Mesenchymal stem cell (in vitro differentiated cells and primary cell): ENCODE results near the gene NATD1.

Experiments
- DNase-seq: peaks from one replicate; pipeline ENCODE4 v3.0.0-alpha.2; 2013
- H2AFZ ChIP-seq: one replicate; pipeline ENCODE4 v1.6.1; 2013; ENCODE audit warnings: low read depth, mild to moderate bottlenecking, control low read depth, inconsistent platforms, low read length, moderate library complexity
- H2AK5ac ChIP-seq: 2 replicates; pipeline ENCODE4 v1.6.1; 2013; ENCODE audit warnings: low read length, moderate library complexity, mild to moderate bottlenecking, inconsistent platforms; ENCODE audit not compliant: severe bottlenecking
- H2BK120ac ChIP-seq: one replicate; pipeline ENCODE4 v1.6.1; 2013; ENCODE audit warnings: low read depth, mild to moderate bottlenecking, inconsistent platforms, low read length, moderate library complexity
- H2BK12ac ChIP-seq, 2 experiments: one replicate each; pipeline ENCODE4 v1.6.1; 2013; ENCODE audit warnings: inconsistent platforms in 2 of 2, low read length in 2 of 2, mild to moderate bottlenecking in 2 of 2, moderate library complexity in 2 of 2, control low read depth in 1 of 2
- H2BK15ac ChIP-seq: one replicate; pipeline ENCODE4 v1.6.1; 2013; ENCODE audit warnings: mild to moderate bottlenecking, low read depth, inconsistent platforms; ENCODE audit not compliant: poor library complexity, severe bottlenecking
- H2BK5ac ChIP-seq: 2 replicates; pipeline ENCODE4 v1.6.1; 2013; ENCODE audit warnings: low read depth, mild to moderate bottlenecking, low read length, control low read depth, inconsistent platforms; ENCODE audit not compliant: poor library complexity, severe bottlenecking
- H3K14ac ChIP-seq, 2 experiments: one replicate each; pipeline ENCODE4 v1.6.1; 2013; ENCODE audit warnings: inconsistent platforms in 2 of 2, low read length in 2 of 2, control low read depth in 1 of 2, mild to moderate bottlenecking in 1 of 2, moderate library complexity in 1 of 2
- H3K18ac ChIP-seq, 2 experiments: one replicate each; pipeline ENCODE4 v1.6.1; 2013; ENCODE audit warnings: inconsistent platforms in 2 of 2, low read length in 2 of 2, control low read depth in 1 of 2, low read depth in 1 of 2, mild to moderate bottlenecking in 1 of 2
- H3K23ac ChIP-seq, 2 experiments: one replicate each; pipeline ENCODE4 v1.6.1; 2013; ENCODE audit warnings: inconsistent platforms in 2 of 2, low read length in 2 of 2, mild to moderate bottlenecking in 2 of 2, moderate library complexity in 2 of 2, control low read depth in 1 of 2
- H3K27ac ChIP-seq: 2 replicates; pipeline ENCODE4 v1.5.1; 2013; ENCODE audit warnings: mild to moderate bottlenecking, moderate library complexity, low read length, control low read depth, inconsistent platforms; ENCODE audit not compliant: poor library complexity, severe bottlenecking
- H3K27me3 ChIP-seq, 2 experiments: 2 replicates each; pipeline versions ENCODE4 v1.6.1 to v1.7.0; 2013; ENCODE audit warnings: low read length in 2 of 2, mild to moderate bottlenecking in 2 of 2, moderate library complexity in 2 of 2, control low read depth in 1 of 2, inconsistent platforms in 1 of 2; ENCODE audit not compliant: control insufficient read depth in 1 of 2, insufficient read depth in 1 of 2
- H3K36me3 ChIP-seq, 2 experiments: 2 replicates each; pipeline versions ENCODE4 v1.6.1 to v1.7.0; 2013; ENCODE audit warnings: low read length in 2 of 2, control low read depth in 1 of 2, inconsistent platforms in 1 of 2, low read depth in 1 of 2, mild to moderate bottlenecking in 1 of 2; ENCODE audit not compliant: insufficient read depth in 2 of 2, control insufficient read depth in 1 of 2
- H3K4ac ChIP-seq, 2 experiments: one replicate each; pipeline ENCODE4 v1.6.1; 2013; ENCODE audit warnings: inconsistent platforms in 2 of 2, low read length in 2 of 2, mild to moderate bottlenecking in 2 of 2, moderate library complexity in 2 of 2, control low read depth in 1 of 2, low read depth in 1 of 2
- H3K4me1 ChIP-seq: 2 replicates; pipeline ENCODE4 v1.6.1; 2013; ENCODE audit warnings: low read depth, low read length, control low read depth; ENCODE audit not compliant: control insufficient read depth, insufficient read depth
- H3K4me2 ChIP-seq: 2 replicates; pipeline ENCODE4 v1.6.1; 2013; ENCODE audit warnings: low read length, mild to moderate bottlenecking, inconsistent platforms; ENCODE audit not compliant: poor library complexity, severe bottlenecking
- H3K4me3 ChIP-seq, 2 experiments: 2 replicates each; pipeline versions ENCODE4 v1.5.1 to v1.7.0; 2013; ENCODE audit warnings: low read length in 2 of 2, mild to moderate bottlenecking in 2 of 2, control low read depth in 1 of 2, low read depth in 1 of 2; ENCODE audit not compliant: insufficient read depth in 1 of 2
- H3K79me1 ChIP-seq: replicated peaks from 2 replicates; pipeline ENCODE4 v1.6.1; 2013; ENCODE audit warnings: mild to moderate bottlenecking, control low read depth, low read length, inconsistent platforms; ENCODE audit not compliant: poor library complexity, severe bottlenecking
- H3K9ac ChIP-seq: 2 replicates; pipeline ENCODE4 v1.7.0; 2013; ENCODE audit warnings: mild to moderate bottlenecking, low read length, moderate library complexity
- H3K9me3 ChIP-seq: 2 replicates; pipeline ENCODE4 v1.7.0; 2013; ENCODE audit warnings: mild to moderate bottlenecking, low read length; ENCODE audit not compliant: control insufficient read depth
- H4K8ac ChIP-seq: one replicate; pipeline ENCODE4 v1.6.1; 2013; ENCODE audit warnings: inconsistent platforms, mild to moderate bottlenecking, low read length, moderate library complexity
- H4K91ac ChIP-seq: one replicate; pipeline ENCODE4 v1.6.1; 2013; ENCODE audit warnings: mild to moderate bottlenecking, low read length, inconsistent platforms
- WGBS: methylation state at CpG from one replicate; pipeline ENCODE4 v1.1.7; 2013; ENCODE audit warnings: mixed read lengths; 5-methylcytosine and 5-hydroxymethylcytosine counted together

NATD1 gene

DNA sequence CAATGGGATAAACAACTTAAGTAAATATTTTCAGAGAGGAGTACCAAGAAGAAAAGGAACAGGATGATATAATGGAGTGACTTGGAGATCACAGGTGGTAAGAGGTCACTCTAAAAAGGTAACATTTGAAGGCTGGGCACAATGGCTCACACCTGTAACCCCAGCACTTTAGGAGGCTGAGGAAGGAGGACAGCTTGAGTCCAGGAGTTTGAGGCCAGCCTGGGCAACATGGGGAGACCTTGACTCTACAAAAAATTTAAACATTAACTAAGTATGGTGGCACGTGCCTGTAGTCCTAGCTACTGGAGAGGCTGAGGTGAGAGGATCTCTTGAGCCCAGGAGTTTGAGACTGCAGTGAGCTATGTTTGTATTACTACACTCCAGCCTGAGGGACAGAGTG lies 35.9 kb downstream of the NATD1 start:
- WGBS, result 95% methylated on average over 1 of the region's 1 CpG

DNA sequence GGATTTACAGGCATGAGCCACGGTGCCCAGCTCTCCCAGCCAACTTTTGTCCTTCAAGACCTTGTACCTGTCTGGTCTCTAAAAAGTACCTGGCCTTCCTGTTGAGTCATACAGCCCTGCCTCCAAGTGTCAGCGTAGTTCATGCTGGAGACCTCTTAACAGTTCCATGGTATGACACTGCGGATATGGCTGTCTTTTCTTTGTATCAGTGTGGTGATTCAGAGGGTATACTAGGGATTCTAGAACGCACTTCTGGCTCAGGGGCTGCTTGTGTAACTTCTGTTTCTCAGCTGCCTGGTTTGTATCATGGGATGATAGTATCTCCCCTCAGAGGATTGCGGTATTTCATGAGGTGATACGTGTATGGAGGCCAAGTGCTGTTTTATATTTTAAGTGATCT lies 37.3 kb downstream of the NATD1 start:
- no peak overlapping the region for H3K9ac ChIP-seq
- no peak overlapping the region for H2BK5ac ChIP-seq
- peak; percentile 34 for DNase-seq
- no peak overlapping the region for H3K23ac ChIP-seq
- no peak overlapping the region for H3K4me2 ChIP-seq
- no peak overlapping the region for H3K27ac ChIP-seq
- no peak overlapping the region for H2AFZ ChIP-seq
- no peak overlapping the region for H2AK5ac ChIP-seq
- no peaks in the 10 kb centered on the region for H3K9me3 ChIP-seq
- no peaks in the 10 kb centered on the region for H3K27me3 ChIP-seq
- no peak overlapping the region for H4K8ac ChIP-seq
- no peak overlapping the region for H3K18ac ChIP-seq
- H2BK15ac ChIP-seq, result no peak overlapping the region
- WGBS, result 87% methylated on average over 4 of the region's 6 CpGs
- H2BK120ac ChIP-seq, result no peak overlapping the region
- H3K79me1 ChIP-seq, result peaks cover 24% of the 10 kb centered on the region
- no peak overlapping the region for H4K91ac ChIP-seq
- no peak overlapping the region for H3K14ac ChIP-seq
- H3K4ac ChIP-seq, result no peak overlapping the region
- H3K4me3 ChIP-seq, result no peak overlapping the region
- peaks cover 13% of the 10 kb centered on the region for H3K4me1 ChIP-seq
- H3K36me3 ChIP-seq, result peaks cover 2 to 12% of the 10 kb centered on the region in 2 experiments
- no peak overlapping the region for H2BK12ac ChIP-seq

More for the DNA sequence above, 35.9 kb downstream of the NATD1 start:
- Histone ChIP-seq H2BK12ac (no peak overlapping the region), H4K91ac (no peak overlapping the region), H2BK5ac (no peak overlapping the region), H3K18ac (no peak overlapping the region), H3K9ac (no peak overlapping the region), H3K27ac (no peak overlapping the region), H2AK5ac (no peak overlapping the region), H3K36me3 (peaks cover 13 to 16% of the 10 kb centered on the region in 2 experiments), H3K4me2 (no peak overlapping the region), H3K27me3 (no peaks in the 10 kb centered on the region), H3K4me3 (no peak overlapping the region), H3K14ac (no peak overlapping the region), H3K4ac (no peak overlapping the region), H3K4me1 (peaks cover 6% of the 10 kb centered on the region), H3K9me3 (peaks cover under 1% of the 10 kb centered on the region), H4K8ac (no peak overlapping the region), H2BK120ac (no peak overlapping the region), H3K23ac (no peak overlapping the region), H3K79me1 (peaks cover 30% of the 10 kb centered on the region), H2AFZ (no peak overlapping the region), H2BK15ac (no peak overlapping the region)
- DNase-seq, result no peak

DNA sequence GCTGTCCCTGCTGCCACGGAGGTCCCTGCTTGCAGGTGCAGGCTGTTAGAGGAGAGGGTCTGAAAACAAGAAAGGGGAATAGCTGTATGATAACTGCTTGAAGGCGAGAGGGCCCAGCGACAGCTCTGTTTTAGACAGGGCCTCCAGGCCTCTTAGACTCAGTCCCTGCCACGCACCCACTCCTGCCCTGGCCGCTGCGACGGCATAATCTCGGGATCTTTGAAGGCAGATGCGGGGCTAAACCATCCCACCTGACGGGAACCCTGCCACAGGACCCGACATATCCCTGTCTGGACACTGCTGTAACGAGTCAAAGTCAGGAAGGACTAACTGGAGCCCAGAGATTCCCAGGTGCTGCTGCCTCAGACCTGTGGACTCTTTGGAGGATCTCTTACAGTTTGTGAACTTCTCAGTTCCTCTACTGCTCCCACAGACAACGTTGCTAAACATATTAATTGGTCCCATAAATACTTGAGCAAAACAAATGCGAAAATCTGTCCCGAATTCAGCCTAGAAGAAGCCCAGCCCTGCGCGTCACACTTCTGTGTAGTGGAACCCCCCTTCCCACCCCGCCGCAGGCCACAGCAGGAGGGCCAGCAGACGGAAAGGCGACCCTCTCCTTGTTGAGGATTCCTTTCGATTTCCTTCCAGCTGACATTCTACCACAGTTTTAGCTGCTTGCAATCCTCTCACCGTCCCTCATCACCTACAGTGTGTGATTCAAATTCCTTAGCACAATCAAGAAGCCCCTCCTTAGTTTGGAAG lies 38.3 kb downstream of the NATD1 start:
- H3K4ac ChIP-seq, result peak overlapping the region; percentile 66 to 91
- H3K79me1 ChIP-seq, result peaks cover 22% of the 10 kb centered on the region
- peaks cover 13% of the 10 kb centered on the region for H3K4me1 ChIP-seq
- H3K27me3 ChIP-seq, result no peaks in the 10 kb centered on the region
- H2BK12ac ChIP-seq, result peak overlapping the region in 1 of 2 experiments; percentile 49
- peak overlapping the region; percentile 83 for H4K91ac ChIP-seq
- peak overlapping the region; percentile 43 for H2AFZ ChIP-seq
- WGBS, result 7% methylated on average over 23 of the region's 23 CpGs
- H3K9me3 ChIP-seq, result no peaks in the 10 kb centered on the region
- no peak overlapping the region for H2BK5ac ChIP-seq
- peak overlapping the region; percentile 74 to 96 for H3K4me3 ChIP-seq
- H2BK15ac ChIP-seq, result no peak overlapping the region
- H3K4me2 ChIP-seq, result peak overlapping the region; percentile 69
- peak overlapping the region; percentile 34 to 88 for H3K18ac ChIP-seq
- peak overlapping the region; percentile 72 for H3K27ac ChIP-seq
- no peak overlapping the region for H2BK120ac ChIP-seq
- H3K23ac ChIP-seq, result peak overlapping the region in 1 of 2 experiments; percentile 79
- peak overlapping the region; percentile 97 for H3K9ac ChIP-seq
- H3K36me3 ChIP-seq, result peaks cover 8 to 18% of the 10 kb centered on the region in 2 experiments
- peak overlapping the region; percentile 91 for H4K8ac ChIP-seq
- H3K14ac ChIP-seq, result peak overlapping the region in 1 of 2 experiments; percentile 83
- DNase-seq, result peak; percentile 50
- no peak overlapping the region for H2AK5ac ChIP-seq

DNA sequence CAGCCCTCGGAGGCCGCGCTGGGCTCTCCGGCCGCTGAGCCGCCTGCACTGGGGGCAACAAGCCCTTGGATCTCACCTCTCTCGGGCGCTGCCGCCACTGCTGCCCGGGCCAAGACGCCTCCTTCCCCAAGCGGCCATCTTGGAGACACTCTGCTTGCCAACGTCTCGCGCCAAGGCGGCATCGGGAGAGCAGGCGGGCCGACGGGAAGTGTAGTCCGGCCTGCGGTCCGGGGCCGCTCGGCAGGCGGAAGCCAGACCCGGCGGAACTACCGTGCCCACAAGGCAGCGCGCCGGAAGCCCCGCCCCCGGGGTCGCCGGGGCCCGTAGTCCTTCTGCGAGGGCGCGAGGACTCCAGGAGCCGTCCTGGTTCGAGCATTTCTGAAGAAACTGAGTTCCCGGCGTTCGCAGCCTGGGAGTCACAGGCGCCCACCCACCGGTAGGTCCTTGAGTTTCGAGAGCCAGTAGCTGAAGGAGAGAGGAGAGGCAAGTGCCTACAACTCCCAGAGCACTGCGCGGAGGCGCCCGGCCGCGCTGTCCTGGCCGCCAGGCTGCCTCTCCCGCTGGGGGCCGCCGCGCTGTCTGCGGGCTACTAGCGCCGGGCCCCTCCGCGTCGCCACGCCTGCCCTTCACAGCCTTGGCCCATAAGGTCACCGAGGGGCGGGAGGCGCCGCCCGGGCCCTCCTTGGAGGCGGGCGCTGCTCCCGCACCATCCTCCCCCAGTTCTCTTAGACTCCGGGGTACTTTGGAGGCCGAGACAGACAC lies 39.0 kb downstream of the NATD1 start, which contains the start of gene TMEM11:
TSS of gene TMEM11 (minus strand) at position 147 of the 762 bp plus-strand sequence. CDS start at position 138, 9 bp downstream.
- H2BK15ac ChIP-seq, result peak within 1 kb of the TSS; percentile 65
- peaks cover 21% of the 10 kb centered on the region for H3K79me1 ChIP-seq
- peak within 1 kb of the TSS; percentile 88 for H3K4me2 ChIP-seq
- DNase-seq, result peak; percentile 96
- H2BK120ac ChIP-seq, result peak within 1 kb of the TSS; percentile 81
- H2BK5ac ChIP-seq, result peak within 1 kb of the TSS; percentile 87
- H3K14ac ChIP-seq, result peak within 1 kb of the TSS; percentile 9 to 83
- no peaks in the 10 kb centered on the region for H3K27me3 ChIP-seq
- WGBS, result under 1% methylated on average over 53 of the region's 76 CpGs
- peak within 1 kb of the TSS; percentile 81 to 96 for H3K4me3 ChIP-seq
- H3K9ac ChIP-seq, result peak within 1 kb of the TSS; percentile 97
- H3K18ac ChIP-seq, result peak within 1 kb of the TSS; percentile 82 to 88
- peak within 1 kb of the TSS in 1 of 2 experiments; percentile 79 for H3K23ac ChIP-seq
- H4K91ac ChIP-seq, result peak within 1 kb of the TSS; percentile 83
- peak within 1 kb of the TSS; percentile 83 to 96 for H3K4ac ChIP-seq
- peaks cover 15% of the 10 kb centered on the region for H3K4me1 ChIP-seq
- H2AFZ ChIP-seq, result peak within 1 kb of the TSS; percentile 75
- peak within 1 kb of the TSS; percentile 91 for H4K8ac ChIP-seq
- peak within 1 kb of the TSS; percentile 98 for H3K27ac ChIP-seq
- no peaks in the 10 kb centered on the region for H3K9me3 ChIP-seq
- peaks cover 16 to 18% of the 10 kb centered on the region in 2 experiments for H3K36me3 ChIP-seq
- no peak within 1 kb of the TSS for H2AK5ac ChIP-seq
- peak within 1 kb of the TSS; percentile 49 to 57 for H2BK12ac ChIP-seq
